MM.1S (cell line): Measurements from ENCODE around the gene XCL2.

Experiments
- DNase-seq: peaks from one replicate; pipeline ENCODE4 v3.0.0-alpha.2; 2015
- H2AFZ ChIP-seq: fragments of 300-600 bp; sonication (generic); 2 replicates; pipeline ENCODE4 v1.6.0; 2016; ENCODE audit warnings: antibody characterized with exemption, low read length
- H3F3A ChIP-seq: fragments of 300-600 bp; sonication (generic); 2 replicates; pipeline ENCODE4 v1.6.1; 2016; ENCODE audit warnings: mild to moderate bottlenecking, antibody characterized with exemption, low read length, moderate library complexity, mixed read lengths; ENCODE audit not compliant: insufficient read depth
- H3K27ac ChIP-seq: fragments of 300-600 bp; sonication (generic); 2 replicates; pipeline ENCODE4 v1.5.1; 2016; ENCODE audit warnings: mild to moderate bottlenecking, low read length
- H3K27me3 ChIP-seq: fragments of 300-600 bp; sonication (generic); replicated peaks from 2 replicates; pipeline ENCODE4 v1.6.0; 2016; ENCODE audit warnings: low read length; ENCODE audit not compliant: insufficient read depth
- H3K36me3 ChIP-seq: fragments of 300-600 bp; sonication (generic); replicated peaks from 2 replicates; pipeline ENCODE4 v1.6.1; 2016; ENCODE audit warnings: mild to moderate bottlenecking, low read length, mixed read lengths; ENCODE audit not compliant: insufficient read depth
- H3K4me1 ChIP-seq: fragments of 300-600 bp; sonication (generic); 2 replicates; pipeline ENCODE4 v1.6.1; 2016; ENCODE audit warnings: low read length, mixed read lengths
- H3K4me2 ChIP-seq: fragments of 300-600 bp; sonication (generic); 2 replicates; pipeline ENCODE4 v1.6.0; 2016; ENCODE audit warnings: low read depth, low read length
- H3K4me3 ChIP-seq: fragments of 300-600 bp; sonication (generic); 2 replicates; pipeline ENCODE4 v1.5.1; 2016; ENCODE audit warnings: low read length, mixed read lengths
- H3K79me2 ChIP-seq: fragments of 300-600 bp; sonication (generic); 2 replicates; pipeline ENCODE4 v1.6.1; 2016; ENCODE audit warnings: mixed run types, low read length, mixed read lengths
- H3K9ac ChIP-seq: fragments of 300-600 bp; sonication (generic); 2 replicates; pipeline ENCODE4 v1.6.1; 2016; ENCODE audit warnings: low read length, mixed read lengths
- H3K9me2 ChIP-seq: fragments of 300-600 bp; sonication (generic); replicated peaks from 2 replicates; pipeline ENCODE4 v1.6.1; 2016; ENCODE audit warnings: mild to moderate bottlenecking, low read length, mixed read lengths; ENCODE audit not compliant: insufficient read depth
- H3K9me3 ChIP-seq: fragments of 300-600 bp; sonication (generic); replicated peaks from 2 replicates; pipeline ENCODE4 v1.6.1; 2016; ENCODE audit warnings: mild to moderate bottlenecking, low read length, mixed read lengths; ENCODE audit not compliant: insufficient read depth
- H4K20me1 ChIP-seq: fragments of 300-600 bp; sonication (generic); 2 replicates; pipeline ENCODE4 v1.6.1; 2016; ENCODE audit warnings: mild to moderate bottlenecking, low read length, moderate library complexity, mixed read lengths; ENCODE audit not compliant: insufficient read depth
- CTCF ChIP-seq: fragments of 300-600 bp; sonication (generic); IDR thresholded peaks from 2 replicates; pipeline ENCODE4 v1.5.1; 2016; ENCODE audit warnings: antibody characterized with exemption, low read length, mixed read lengths
- EZH2 ChIP-seq: fragments of 300-600 bp; sonication (generic); optimal IDR thresholded peaks from 2 replicates; pipeline ENCODE3; 2017; ENCODE audit warnings: low read depth, mild to moderate bottlenecking, antibody characterized with exemption, low read length, mixed read lengths
- EZH2phosphoT487 ChIP-seq: fragments of 300-600 bp; sonication (generic); IDR thresholded peaks from 2 replicates; pipeline ENCODE4 v1.6.1; 2018; ENCODE audit warnings: antibody characterized with exemption, low read length

The XCL2 gene

GRCh38 chr1:168518201-168518689 is 25.6 kb downstream of the XCL2 start:
- Histone ChIP-seq H3K4me1 (peaks cover 11% of the 10 kb centered on the region), H3F3A (peaks cover 8% of the 10 kb centered on the region; the same call in 1 of the 2 replicates), H3K79me2 (no peaks in the 10 kb centered on the region), H3K9me2 (no peaks in the 10 kb centered on the region), H3K9me3 (no peaks in the 10 kb centered on the region), H3K36me3 (no peaks in the 10 kb centered on the region), H3K9ac (no peak overlapping the region), H3K4me3 (no peak overlapping the region), H3K27ac (no peak overlapping the region), H4K20me1 (no peaks in the 10 kb centered on the region), H3K27me3 (no peaks in the 10 kb centered on the region), H2AFZ (no peak overlapping the region), H3K4me2 (no peak overlapping the region)
- no peak for TF ChIP-seq EZH2phosphoT487
- no peak for TF ChIP-seq CTCF
- no peak for TF ChIP-seq EZH2
- no peak for DNase-seq

- Histone ChIP-seq H3K4me3 (no peak overlapping the region), H3K27ac (no peak overlapping the region), H3K27me3 (no peaks in the 10 kb centered on the region), H3K4me1 (no peaks in the 10 kb centered on the region), H3K79me2 (no peaks in the 10 kb centered on the region), H4K20me1 (no peaks in the 10 kb centered on the region), H2AFZ (no peak overlapping the region), H3K9me3 (no peaks in the 10 kb centered on the region), H3K9ac (no peak overlapping the region), H3K36me3 (no peaks in the 10 kb centered on the region), H3K4me2 (no peak overlapping the region), H3F3A (no peaks in the 10 kb centered on the region), H3K9me2 (no peaks in the 10 kb centered on the region)
- peak; percentile 24 for DNase-seq
- TF ChIP-seq EZH2phosphoT487 = no peak
- no peak for TF ChIP-seq CTCF
- no peak for TF ChIP-seq EZH2
These were observed 29.3 kb downstream of the XCL2 start for GRCh38 chr1:168514455-168514854.

- Histone ChIP-seq H3K9ac (no peak overlapping the region), H3F3A (no peaks in the 10 kb centered on the region), H3K27me3 (no peaks in the 10 kb centered on the region), H4K20me1 (no peaks in the 10 kb centered on the region), H3K9me3 (no peaks in the 10 kb centered on the region), H3K9me2 (no peaks in the 10 kb centered on the region), H3K4me1 (no peaks in the 10 kb centered on the region), H3K36me3 (no peaks in the 10 kb centered on the region), H2AFZ (no peak overlapping the region), H3K4me2 (no peak overlapping the region), H3K4me3 (no peak overlapping the region), H3K79me2 (no peaks in the 10 kb centered on the region), H3K27ac (no peak overlapping the region)
- TF ChIP-seq EZH2 (no peak), CTCF (no peak), EZH2phosphoT487 (no peak)
- no peak for DNase-seq
These were observed 30.0 kb downstream of the XCL2 start for GRCh38 chr1:168513656-168514404.
